Measurements from ENCODE around the gene QPRT. TPM values are rescaled to one million over a fixed set of nuclear protein-coding genes. Genes with fewer than 3 reads are reported as not detected.
"Not testable (repeated sequence)": the region's sequence is repeated elsewhere in the genome, so short reads cannot be mapped to it uniquely, and the experiment has no call there.

QPRT gene
- total and polyA plus RNA-seq, 2 donors (not counting 3 experiments of a cell fraction or from before 2014, with no cell fraction given): 0.40 to 0.44 TPM

DNA sequence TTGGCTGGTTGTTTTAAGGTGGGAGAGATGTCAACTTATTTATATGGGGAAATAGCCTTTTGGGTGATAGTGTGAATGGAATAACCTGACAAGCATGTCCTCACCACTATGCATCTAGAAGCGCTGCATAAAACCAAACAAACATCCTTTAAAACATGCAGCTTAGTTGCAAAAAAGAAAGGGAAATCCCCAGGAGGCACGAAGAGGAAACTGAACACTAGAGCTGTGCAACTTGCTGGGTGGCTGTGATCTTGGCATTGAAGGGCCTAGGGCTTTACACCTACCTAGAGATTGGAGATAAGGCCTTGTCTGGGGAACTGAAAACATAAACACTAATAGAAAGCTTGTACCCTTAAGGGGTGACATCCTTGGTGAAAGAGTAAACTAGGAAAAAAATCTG is 59.5 kb downstream of the QPRT start:
- FAIRE-seq: no peak
- POLR2A ChIA-PET: no interaction called here

DNA sequence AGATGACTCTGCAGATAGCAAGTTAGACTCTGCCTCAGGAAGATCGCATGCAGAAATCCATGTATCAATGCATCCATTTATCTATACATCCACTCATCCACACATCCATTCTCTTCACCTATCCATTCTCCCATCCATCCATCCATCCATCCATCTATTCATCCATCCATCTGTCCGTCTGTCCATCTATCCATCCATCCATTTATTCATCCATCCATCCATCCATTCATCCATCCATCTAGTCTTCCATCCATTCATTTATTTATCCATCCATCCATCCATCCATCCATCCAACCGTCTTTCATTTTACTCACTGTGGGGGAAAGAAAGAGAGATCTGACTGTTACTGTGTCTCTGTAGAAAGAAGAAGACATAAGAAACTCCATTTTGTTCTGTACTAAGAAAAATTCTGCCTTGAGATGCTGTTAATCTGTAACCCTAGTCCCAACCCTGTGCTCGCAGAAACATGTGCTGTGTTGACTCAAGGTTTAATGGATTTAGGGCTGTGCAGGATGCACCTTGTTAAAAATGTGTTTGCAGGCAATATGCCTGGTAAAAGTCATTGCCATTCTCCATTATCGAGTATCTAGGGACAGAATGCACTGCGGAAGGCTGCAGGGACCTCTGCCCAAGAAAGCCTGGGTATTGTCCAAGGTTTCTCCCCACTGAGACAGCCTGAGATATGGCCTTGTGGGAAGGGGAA is 61.1 kb downstream of the QPRT start:
- dilution Hi-C loops (cut with MboI; ENCODE audit: extremely low pct_ligation_motif_present, low sequenced_read_pairs); FAIRE-seq; H4K20me1 ChIP-seq (replicated peaks; ENCODE audit: control insufficient read depth, extremely low read depth, insufficient read depth, low read length); POLR2A ChIA-PET; H3K27ac ChIP-seq (ENCODE audit: insufficient read depth, low read depth, low read length); H3K36me3 ChIP-seq (ENCODE audit: control insufficient read depth in 2 of 2, extremely low read depth in 1 of 2, insufficient read depth in 2 of 2, low read length in 2 of 2); H3K4me1 ChIP-seq (ENCODE audit: control insufficient read depth, extremely low read depth, insufficient read depth, low read length); BruUV-seq (replicated peaks); H3K9me3 ChIP-seq (replicated peaks; ENCODE audit: control insufficient read depth, insufficient read depth, low read length); DNase-seq (ENCODE audit: low read depth, low spot score); H3K27me3 ChIP-seq (ENCODE audit: control insufficient read depth in 2 of 2, insufficient read depth in 2 of 2, low read length in 2 of 2); intact Hi-C loops (cut with micrococcal nuclease); H3K4me2 ChIP-seq (ENCODE audit: insufficient read depth, low read length); H3K9ac ChIP-seq (replicated peaks; ENCODE audit: extremely low read depth, insufficient read depth, low read length); H3K79me2 ChIP-seq (ENCODE audit: control insufficient read depth, insufficient read depth, low read length); H2AFZ ChIP-seq (ENCODE audit: low read depth, low read length); H3K9me1 ChIP-seq (replicated peaks; ENCODE audit: control insufficient read depth, extremely low read depth, insufficient read depth, low read length); H3K4me3 ChIP-seq (replicated peaks in 1 of 3; ENCODE audit: insufficient read depth in 1 of 3, low read depth in 1 of 3, low read length in 3 of 3): not testable (repeated sequence)
- CTCF ChIA-PET: interaction anchor here (1.3 kb wide), 1 partner anchor 40 kb away, joined by 4 read pairs; no protein-coding TSS in a partner anchor

More for the DNA sequence above, 59.5 kb downstream of the QPRT start:
- Histone ChIP-seq H3K9me3 (replicated peaks; ENCODE audit: control insufficient read depth, insufficient read depth, low read length) (no peaks in the 10 kb centered on the region), H3K4me3 (replicated peaks in 1 of 3; ENCODE audit: insufficient read depth in 1 of 3, low read depth in 1 of 3, low read length in 3 of 3) (no peak overlapping the region), H3K27ac (ENCODE audit: insufficient read depth, low read depth, low read length) (no peak overlapping the region), H2AFZ (ENCODE audit: low read depth, low read length) (no peak overlapping the region), H3K36me3 (ENCODE audit: control insufficient read depth in 2 of 2, extremely low read depth in 1 of 2, insufficient read depth in 2 of 2, low read length in 2 of 2) (no peaks in the 10 kb centered on the region), H3K79me2 (ENCODE audit: control insufficient read depth, insufficient read depth, low read length) (no peaks in the 10 kb centered on the region), H3K9ac (replicated peaks; ENCODE audit: extremely low read depth, insufficient read depth, low read length) (no peak overlapping the region), H3K4me2 (ENCODE audit: insufficient read depth, low read length) (no peak overlapping the region), H3K9me1 (replicated peaks; ENCODE audit: control insufficient read depth, extremely low read depth, insufficient read depth, low read length) (no peaks in the 10 kb centered on the region), H4K20me1 (replicated peaks; ENCODE audit: control insufficient read depth, extremely low read depth, insufficient read depth, low read length) (no peaks in the 10 kb centered on the region), H3K4me1 (ENCODE audit: control insufficient read depth, extremely low read depth, insufficient read depth, low read length) (no peaks in the 10 kb centered on the region), H3K27me3 (ENCODE audit: control insufficient read depth in 2 of 2, insufficient read depth in 2 of 2, low read length in 2 of 2) (peaks cover 2 to 3% of the 10 kb centered on the region in 2 experiments)
- intact Hi-C loops (cut with micrococcal nuclease) (no loop called here), dilution Hi-C loops (cut with MboI; ENCODE audit: extremely low pct_ligation_motif_present, low sequenced_read_pairs) (no loop called here)
- TF ChIP-seq FOS (IDR thresholded peaks at IDR 0.05; ENCODE audit: borderline replicate concordance, insufficient read depth, low read length): no peak
- no peak for TF ChIP-seq CTCF (IDR thresholded peaks at IDR 0.05; ENCODE audit: extremely low read depth in 1 of 2, insufficient read depth in 1 of 2, low read depth in 1 of 2, low read length in 2 of 2)
- no peak for TF ChIP-seq POLR2A (IDR thresholded peaks at IDR 0.05; ENCODE audit: low read depth, low read length)
- TF ChIP-seq POLR2AphosphoS5 (IDR thresholded peaks at IDR 0.05; ENCODE audit: insufficient read depth, low read depth, low read length): no peak
- TF ChIP-seq EZH2 (IDR thresholded peaks at IDR 0.05; ENCODE audit: borderline replicate concordance, low read depth, low read length, severe bottlenecking): no peak
- no peak for TF ChIP-seq JUN (IDR thresholded peaks at IDR 0.05; ENCODE audit: borderline replicate concordance, insufficient read depth, insufficient read length, low read depth)
- no peak for TF ChIP-seq MYC (IDR thresholded peaks at IDR 0.05; ENCODE audit: low read depth, low read length)
- no peak for TF ChIP-seq GATA2 (IDR thresholded peaks at IDR 0.05; ENCODE audit: insufficient read depth, insufficient read length, low read depth, low read length)
- TF ChIP-seq, protein P1, sequence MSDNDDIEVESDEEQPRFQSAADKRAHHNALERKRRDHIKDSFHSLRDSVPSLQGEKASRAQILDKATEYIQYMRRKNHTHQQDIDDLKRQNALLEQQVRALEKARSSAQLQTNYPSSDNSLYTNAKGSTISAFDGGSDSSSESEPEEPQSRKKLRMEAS (IDR thresholded peaks at IDR 0.05; ENCODE audit: insufficient read depth, insufficient read length): no peak
- no TSS peak for BruUV-seq (replicated peaks)
- CTCF ChIA-PET: interaction anchor here (0.9 to 2.4 kb wide), 5 partner anchors 9 to 110 kb away, joined by 3 to 9 read pairs (median 4); no protein-coding TSS in a partner anchor
- DNase-seq (ENCODE audit: low read depth, low spot score): no peak

All from endothelial cell of umbilical vein (primary cell).